Ishikawa (cell line): ENCODE measurements around the gene TBC1D17.

ENCODE experiments used
- CEBPB ChIP-seq: IDR thresholded peaks from 2 replicates; pipeline ENCODE4 v1.6.1; 2012
- CREB1 ChIP-seq: IDR thresholded peaks from 2 replicates; pipeline ENCODE4 v1.6.1; 2012; ENCODE audit warnings: low read depth
- EGR1 ChIP-seq: IDR thresholded peaks from 2 replicates; pipeline ENCODE4 v1.6.1; 2012
- EP300 ChIP-seq: IDR thresholded peaks from 2 replicates; pipeline ENCODE4 v1.6.1; 2012; ENCODE audit warnings: borderline replicate concordance
- FOXM1 ChIP-seq: IDR thresholded peaks from 2 replicates; pipeline ENCODE4 v1.6.1; 2012; ENCODE audit warnings: low read depth, borderline replicate concordance
- MAX ChIP-seq: IDR thresholded peaks from 2 replicates; pipeline ENCODE4 v1.6.1; 2012
- NFIC ChIP-seq: IDR thresholded peaks from 2 replicates; pipeline ENCODE4 v1.6.1; 2012
- RAD21 ChIP-seq: IDR thresholded peaks from 2 replicates; pipeline ENCODE4 v1.6.1; 2012; ENCODE audit warnings: low read depth
- REST ChIP-seq: IDR thresholded peaks from 2 replicates; pipeline ENCODE4 v1.6.1; 2012; ENCODE audit warnings: low read depth, mild to moderate bottlenecking
- TAF1 ChIP-seq: IDR thresholded peaks from 2 replicates; pipeline ENCODE4 v1.6.1; 2012; ENCODE audit warnings: low read depth, mild to moderate bottlenecking
- TCF12 ChIP-seq: IDR thresholded peaks from 2 replicates; pipeline ENCODE4 v1.6.1; 2012; ENCODE audit warnings: low read depth
- TEAD4 ChIP-seq: IDR thresholded peaks from 2 replicates; pipeline ENCODE4 v1.6.1; 2012
- USF1 ChIP-seq: IDR thresholded peaks from 2 replicates; pipeline ENCODE4 v1.6.1; 2012
- YY1 ChIP-seq: IDR thresholded peaks from 2 replicates; pipeline ENCODE4 v1.6.1; 2012; ENCODE audit warnings: low read depth
- ZBTB7A ChIP-seq: IDR thresholded peaks from 2 replicates; pipeline ENCODE4 v1.6.1; 2012; ENCODE audit warnings: low read depth

Gene TBC1D17

GRCh38 chr19:49924004-49924880 lies 46.7 kb downstream of the TBC1D17 start:
- TF ChIP-seq EGR1, result no peak
- TF ChIP-seq REST, result no peak
- TF ChIP-seq USF1, result no peak
- TF ChIP-seq NFIC, result no peak
- no peak for TF ChIP-seq CEBPB
- TF ChIP-seq TCF12, result no peak
- TF ChIP-seq FOXM1, result no peak
- TF ChIP-seq RAD21, result no peak
- no peak for TF ChIP-seq TAF1
- no peak for TF ChIP-seq YY1
- TF ChIP-seq EP300, result no peak

- TF ChIP-seq USF1 (no peak), RAD21 (no peak)
Observed at GRCh38 chr19:49925486-49925885, 48.0 kb downstream of the TBC1D17 start.

GRCh38 chr19:49926515-49926914 lies 49.0 kb downstream of the TBC1D17 start:
- TF ChIP-seq CEBPB, result no peak
- no peak for TF ChIP-seq EP300
- no peak for TF ChIP-seq NFIC
- TF ChIP-seq REST, result no peak
- TF ChIP-seq TEAD4, result no peak
- no peak for TF ChIP-seq EGR1
- TF ChIP-seq CREB1, result no peak
- TF ChIP-seq YY1, result no peak

GRCh38 chr19:49927526-49928264 lies 50.2 kb downstream of the TBC1D17 start:
- TF ChIP-seq FOXM1 (no peak), NFIC (no peak), TAF1 (no peak), YY1 (no peak), CREB1 (no peak), TCF12 (no peak), USF1 (no peak), RAD21 (no peak), EP300 (no peak), EGR1 (no peak), MAX (no peak), CEBPB (no peak), ZBTB7A (no peak), TEAD4 (no peak), REST (no peak)
